A549 (cell line): Measurements from ENCODE around the gene STK16. TPM values are rescaled to one million over a fixed set of nuclear protein-coding genes. Genes with fewer than 3 reads are reported as not detected.
A peak's percentile ranks its signal among the peaks of the same experiment; 100 is the strongest.

Experiments used
- ATAC-seq, 2 experiments: fragments of 200-7000 bp in 1 of 2; fragments of >200 bp in 1 of 2; cut with Nextera tagmentation in 1 of 2; cut with Tn5 transposase in 1 of 2; 3 replicates each; pipeline versions ENCODE4 v1.8.0 to v1.9.1; 2018 to 2020; ENCODE audit warnings: mild to moderate bottlenecking in 1 of 2, moderate library complexity in 1 of 2
- CTCF ChIA-PET: fragments of 300-600 bp; sonication (Branson Sonifier 250); formaldehyde crosslinking; extraction: SDS; loops from one replicate; lab custom pipeline; 2021; ENCODE audit warnings: antibody characterized with exemption, inconsistent platforms; lab: Yijun Ruan, JAX
- POLR2A ChIA-PET: fragments of 350-600 bp; formaldehyde crosslinking; extraction: SDS; loops from one replicate; lab custom pipeline; 2021; ENCODE audit warnings: antibody characterized with exemption, inconsistent platforms; lab: Yijun Ruan, JAX
- DNase-seq, 2 experiments: peaks; one replicate each; pipeline versions ENCODE4 v3.0.0 to v3.0.0-alpha.2; 2011 to 2016; ENCODE audit warnings: low read depth in 1 of 2, low spot score in 1 of 2
- FAIRE-seq: peaks from 2 replicates; lab custom pipeline; 2011; peaks lifted over from hg19 to GRCh38; lab: Jason Lieb, UNC
- H3K27ac ChIP-seq, 2 experiments: fragments of >200 bp; sonication (Bioruptor Twin); formaldehyde crosslinking; 3 replicates each; pipeline ENCODE4 v1.5.1; 2016 to 2017
- H3K4me1 ChIP-seq: fragments of >200 bp; sonication (Bioruptor Twin); formaldehyde crosslinking; 3 replicates; pipeline ENCODE4 v1.6.1; 2016
- H3K4me2 ChIP-seq: fragments of >200 bp; sonication (Bioruptor Twin); formaldehyde crosslinking; 3 replicates; pipeline ENCODE4 v1.6.1; 2016
- H3K4me3 ChIP-seq: fragments of >200 bp; sonication (Bioruptor Twin); formaldehyde crosslinking; 3 replicates; pipeline ENCODE4 v1.5.1; 2016
- H3K9me3 ChIP-seq: fragments of >200 bp; sonication (Bioruptor Twin); formaldehyde crosslinking; 3 replicates; pipeline ENCODE4 v1.6.1; 2016
- ATOH8 ChIP-seq: fragments of 250-450 bp; sonication (Bioruptor Pico); IDR thresholded peaks from 2 replicates; pipeline ENCODE4 v1.5.0; 2020; ENCODE audit warnings: low read depth, mild to moderate bottlenecking, moderate library complexity
- CEBPB ChIP-seq, 2 experiments: fragments of >200 bp in 1 of 2; sonication (Bioruptor Twin) in 1 of 2; formaldehyde crosslinking in 1 of 2; IDR thresholded peaks; 2 replicates each; pipeline ENCODE4 v1.6.1; 2012 to 2016
- CHD2 ChIP-seq: fragments of 150-350 bp; IDR thresholded peaks from 2 replicates; pipeline ENCODE4 v1.6.1; 2014; ENCODE audit warnings: low read length; ENCODE audit not compliant: partially characterized antibody
- CHD4 ChIP-seq: fragments of 200-600 bp; sonication (generic); IDR thresholded peaks from 2 replicates; pipeline ENCODE4 v1.6.1; 2016; ENCODE audit warnings: antibody characterized with exemption, mild to moderate bottlenecking, borderline replicate concordance
- CTCF ChIP-seq: fragments of >200 bp; sonication (Bioruptor Twin); formaldehyde crosslinking; IDR thresholded peaks from 3 replicates; pipeline ENCODE4 v1.5.1; 2016
- E2F6 ChIP-seq: IDR thresholded peaks from 2 replicates; pipeline ENCODE4 v1.6.1; 2012; ENCODE audit warnings: low read depth, borderline replicate concordance
- EHF ChIP-seq: fragments of 250-450 bp; sonication (Bioruptor Pico); IDR thresholded peaks from 2 replicates; pipeline ENCODE4 v1.5.0; 2020; ENCODE audit warnings: mild to moderate bottlenecking
- EHMT2 ChIP-seq: fragments of 200-600 bp; sonication (generic); IDR thresholded peaks from 2 replicates; pipeline ENCODE4 v1.6.1; 2016; ENCODE audit warnings: antibody characterized with exemption, low read depth, mild to moderate bottlenecking, moderate library complexity
- HDAC2 ChIP-seq: fragments of 200-600 bp; sonication (generic); IDR thresholded peaks from 2 replicates; pipeline ENCODE4 v1.6.1; 2016
- HEYL ChIP-seq: fragments of 250-450 bp; sonication (Bioruptor Pico); IDR thresholded peaks from 2 replicates; pipeline ENCODE4 v1.8.0; 2021; ENCODE audit warnings: mild to moderate bottlenecking, moderate library complexity
- HOXA7 ChIP-seq: fragments of 250-450 bp; sonication (Bioruptor Pico); IDR thresholded peaks from 2 replicates; pipeline ENCODE4 v1.5.0; 2020; ENCODE audit warnings: mild to moderate bottlenecking, moderate library complexity
- JUN ChIP-seq, 2 experiments: fragments of >200 bp; sonication (Bioruptor Twin); formaldehyde crosslinking; IDR thresholded peaks; 2 replicates in 1 of 2; 3 replicates in 1 of 2; pipeline ENCODE4 v1.6.1; 2016 to 2017
- JUNB ChIP-seq: fragments of >200 bp; sonication (Bioruptor Twin); formaldehyde crosslinking; IDR thresholded peaks from 2 replicates; pipeline ENCODE4 v1.6.1; 2016
- MAFK ChIP-seq: fragments of 450-650 bp; IDR thresholded peaks from 2 replicates; pipeline ENCODE4 v1.6.1; 2014; ENCODE audit not compliant: partially characterized antibody
- MAX ChIP-seq: IDR thresholded peaks from 2 replicates; pipeline ENCODE4 v1.6.1; 2012
- NFE2L2 ChIP-seq: fragments of 150-350 bp; conservative IDR thresholded peaks from 2 replicates; pipeline ENCODE4 v1.6.1; 2014; ENCODE audit warnings: low read length
- POLR2A ChIP-seq: IDR thresholded peaks from 2 replicates; pipeline ENCODE4 v1.6.1; 2012; ENCODE audit warnings: mild to moderate bottlenecking, low read length
- RARB ChIP-seq: fragments of 250-450 bp; sonication (Bioruptor Pico); IDR thresholded peaks from 2 replicates; pipeline ENCODE4 v1.8.0; 2021; ENCODE audit warnings: mild to moderate bottlenecking, moderate library complexity
- REST ChIP-seq: fragments of 200-600 bp; sonication (generic); IDR thresholded peaks from 2 replicates; pipeline ENCODE4 v1.6.1; 2016; ENCODE audit warnings: antibody characterized with exemption, mild to moderate bottlenecking, moderate library complexity
- RFX5 ChIP-seq: fragments of 450-650 bp; IDR thresholded peaks from 2 replicates; pipeline ENCODE4 v1.7.1; 2014; ENCODE audit warnings: antibody characterized with exemption, mild to moderate bottlenecking, moderate library complexity
- USF2 ChIP-seq: fragments of 450-650 bp; IDR thresholded peaks from 2 replicates; pipeline ENCODE4 v1.6.1; 2014; ENCODE audit warnings: antibody characterized with exemption
- WGBS: methylation state at CpG from one replicate; pipeline ENCODE4 v1.1.6; 2017; ENCODE audit errors: missing lambda C conversion rate; 5-methylcytosine and 5-hydroxymethylcytosine counted together
- polyA plus RNA-seq, 4 experiments: library from polyadenylated mRNA; depleted of rRNA in 3 of 4; stranded (reverse); fragments of >200 nt; fragmentation: RNase III in 1 of 4; extraction: RNeasy Plus Mini Kit Qiagen cat#74134 plus additional on column Dnase treatment in 1 of 4; gene quantifications; 2 replicates in 3 of 4; 3 replicates in 1 of 4; pipeline ENCODE4 v1.2.3, GENCODE V29; 2011 to 2017

STK16 gene
- polyA plus RNA-seq, 2 of the 4 experiments (the other 2 are of a cell fraction), result 37.0 to 43.3 TPM

- no peak for FAIRE-seq
- DNase-seq, result no peak
- TF ChIP-seq E2F6, result peak; percentile 40; the same call in 1 of the 2 replicates
- peak in 1 of 2 experiments; percentile 15; a peak in 2 of 5 replicates for TF ChIP-seq JUN (IDR thresholded peaks at IDR 0.05)
- TF ChIP-seq ATOH8, result no peak
- TF ChIP-seq CHD4, result no peak
- TF ChIP-seq HEYL (CRISPR knock-in tag), result no peak
- no peak for TF ChIP-seq MAFK
- TF ChIP-seq CTCF, result no peak
- TF ChIP-seq EHF, result no peak
- TF ChIP-seq, all 56 proteins: peak for 2
- WGBS, result 2% methylated on average over 18 of the region's 24 CpGs
- Histone ChIP-seq H3K4me1 (peaks cover 19% of the 10 kb centered on the region), H3K4me3 (peak overlapping the region; percentile 85), H3K27ac (peak overlapping the region; percentile 81 to 95), H3K9me3 (no peaks in the 10 kb centered on the region), H3K4me2 (peak overlapping the region; percentile 91)
- ATAC-seq, result peak; percentile 44 to 51
- POLR2A ChIA-PET, result interaction anchor here (1.0 to 2.6 kb wide), 10 partner anchors 9 to 65 kb away, joined by 3 to 19 read pairs (median 8); partner anchors contain the start of genes DNAJB2, GLB1L, STK16 and TUBA4B
- CTCF ChIA-PET, result interaction anchor here (0.7 to 9.4 kb wide), 14 partner anchors 9 to 378 kb away, joined by 3 to 86 read pairs (median 4); partner anchors contain the start of genes DNAJB2 and TUBA4A
Measured at GRCh38 chr2:219230059-219230540, 15.2 kb upstream of the STK16 start.

GRCh38 chr2:219234331-219234730, 10.9 kb upstream of the STK16 start:
- Histone ChIP-seq H3K4me2 (no peak overlapping the region), H3K9me3 (no peaks in the 10 kb centered on the region), H3K4me3 (no peak overlapping the region), H3K27ac (no peak overlapping the region), H3K4me1 (peaks cover 8% of the 10 kb centered on the region; the same call in 2 of the 3 replicates)
- TF ChIP-seq POLR2A (no peak), HDAC2 (no peak), RARB (CRISPR knock-in tag) (no peak), EHMT2 (no peak), CEBPB (IDR thresholded peaks at IDR 0.05) (no peak), HOXA7 (CRISPR knock-in tag) (no peak), NFE2L2 (no peak), RFX5 (no peak), JUNB (no peak), USF2 (no peak), CHD2 (no peak), REST (no peak), MAX (no peak), CTCF (no peak)
- 93% methylated on average over 3 of the region's 3 CpGs for WGBS
- no peak for DNase-seq
- FAIRE-seq, result no peak
- ChIA-PET POLR2A (interaction anchor here (1.2 kb wide), 1 partner anchor 11 kb away, joined by 5 read pairs; the partner anchor contains the start of genes GLB1L and STK16), CTCF (interaction anchor here (1.0 to 9.4 kb wide), 8 partner anchors 11 to 75 kb away, joined by 3 to 86 read pairs (median 4); partner anchors contain the start of genes GLB1L and STK16)
- no peak for ATAC-seq
